Left forelimb (tissue), 1 donor: ENCODE measurements around the gene ETFDH.
"Not testable (repeated sequence)": the region's sequence is repeated elsewhere in the genome, so short reads cannot be mapped to it uniquely, and the experiment has no call there.

Experiments
- DNase-seq: peaks from one replicate; pipeline ENCODE4 v3.0.0-alpha.2; 2018; ENCODE audit warnings: low spot score

Gene ETFDH

GRCh38 chr4:158671915-158672806 is at the start of gene ETFDH:
Gene ETFDH (plus strand): TSS chr4:158672296. CDS start chr4:158672457, 161 bp downstream.
- peak; percentile 99 for DNase-seq

GRCh38 chr4:158624889-158625478 is 47.1 kb upstream of the ETFDH start:
- no peak for DNase-seq

GRCh38 chr4:158625544-158625943 is 46.6 kb upstream of the ETFDH start:
- DNase-seq, result no peak

GRCh38 chr4:158630893-158631292 is 41.2 kb upstream of the ETFDH start:
- DNase-seq, result no peak

- no peak for DNase-seq
Measured at GRCh38 chr4:158636619-158637018, 35.5 kb upstream of the ETFDH start.

- no peak for DNase-seq
Measured at GRCh38 chr4:158644356-158644755, 27.7 kb upstream of the ETFDH start.

GRCh38 chr4:158644760-158645159 is 27.3 kb upstream of the ETFDH start:
- no peak for DNase-seq

- DNase-seq, result no peak
Measured at GRCh38 chr4:158649111-158649680, 22.9 kb upstream of the ETFDH start.

GRCh38 chr4:158652920-158653319 is 19.2 kb upstream of the ETFDH start:
- no peak for DNase-seq

- no peak for DNase-seq
Measured at GRCh38 chr4:158656439-158656838, 15.7 kb upstream of the ETFDH start.

- no peak for DNase-seq
Measured at GRCh38 chr4:158657291-158657690, 14.8 kb upstream of the ETFDH start.

- not testable (repeated sequence) for DNase-seq
Measured at GRCh38 chr4:158663255-158663654, 8.8 kb upstream of the ETFDH start.

GRCh38 chr4:158663707-158664625 is 8.1 kb upstream of the ETFDH start:
- DNase-seq, result not testable (repeated sequence)

GRCh38 chr4:158664806-158665205 is 7.3 kb upstream of the ETFDH start:
- no peak for DNase-seq

- DNase-seq, result no peak
Measured at GRCh38 chr4:158666892-158667291, 5.2 kb upstream of the ETFDH start.

- no peak for DNase-seq
Measured at GRCh38 chr4:158667651-158668198, 4.4 kb upstream of the ETFDH start.

GRCh38 chr4:158669310-158669709 is 2.8 kb upstream of the ETFDH start:
- DNase-seq, result no peak

GRCh38 chr4:158670975-158671664 is 976 bp upstream of the ETFDH start:
- peak; percentile 85 for DNase-seq

GRCh38 chr4:158671665-158671914 is 506 bp upstream of the ETFDH start, which contains the start of gene C4orf46:
Gene C4orf46 (minus strand): TSS chr4:158671887. CDS start chr4:158671801, 86 bp downstream.
- no peak for DNase-seq

- no peak for DNase-seq
Measured at GRCh38 chr4:158673633-158674032, 1.5 kb downstream of the ETFDH start.

GRCh38 chr4:158676076-158676475 is 4.0 kb downstream of the ETFDH start:
- no peak for DNase-seq
